Measurements from ENCODE around the gene AFF2. TPM values are rescaled to one million over a fixed set of nuclear protein-coding genes. Genes with fewer than 3 reads are reported as not detected.

The AFF2 gene
- total and polyA plus RNA-seq, 8 donors: 0.10 to 84.0 (median 0.72) TPM; not detected in 3

DNA sequence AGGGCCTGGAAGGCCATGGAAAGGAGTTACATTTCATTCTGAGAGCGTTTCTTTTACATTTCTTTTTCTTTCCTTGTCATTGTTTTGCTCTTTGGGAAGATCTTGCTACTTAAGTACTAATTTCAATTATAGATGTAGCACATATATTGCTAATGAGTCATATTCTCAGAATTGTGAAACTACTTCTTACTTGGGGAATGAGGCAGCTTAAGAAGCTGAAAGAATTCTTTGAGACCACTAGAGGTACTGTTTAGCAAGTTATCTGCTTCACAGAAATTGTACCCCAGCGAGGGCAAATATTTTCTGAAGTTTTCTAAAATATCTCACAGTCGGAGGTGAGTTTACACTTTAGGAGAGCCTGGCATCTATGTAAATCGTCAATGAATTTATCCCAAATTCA, 100.6 kb downstream of the AFF2 start:
- Histone ChIP-seq H3K4me1 (no peaks in the 10 kb centered on the region), H3K27me3 (no peaks in the 10 kb centered on the region), H3K27ac (no peak overlapping the region), H3K9me3 (no peaks in the 10 kb centered on the region), H3K4me3 (no peak overlapping the region), H3K36me3 (no peaks in the 10 kb centered on the region)
- TF ChIP-seq POLR2A (IDR thresholded peaks at IDR 0.05) (no peak), EP300 (IDR thresholded peaks at IDR 0.05) (no peak), POLR2AphosphoS5 (IDR thresholded peaks at IDR 0.05) (no peak)
- TF ChIP-seq, protein P1, sequence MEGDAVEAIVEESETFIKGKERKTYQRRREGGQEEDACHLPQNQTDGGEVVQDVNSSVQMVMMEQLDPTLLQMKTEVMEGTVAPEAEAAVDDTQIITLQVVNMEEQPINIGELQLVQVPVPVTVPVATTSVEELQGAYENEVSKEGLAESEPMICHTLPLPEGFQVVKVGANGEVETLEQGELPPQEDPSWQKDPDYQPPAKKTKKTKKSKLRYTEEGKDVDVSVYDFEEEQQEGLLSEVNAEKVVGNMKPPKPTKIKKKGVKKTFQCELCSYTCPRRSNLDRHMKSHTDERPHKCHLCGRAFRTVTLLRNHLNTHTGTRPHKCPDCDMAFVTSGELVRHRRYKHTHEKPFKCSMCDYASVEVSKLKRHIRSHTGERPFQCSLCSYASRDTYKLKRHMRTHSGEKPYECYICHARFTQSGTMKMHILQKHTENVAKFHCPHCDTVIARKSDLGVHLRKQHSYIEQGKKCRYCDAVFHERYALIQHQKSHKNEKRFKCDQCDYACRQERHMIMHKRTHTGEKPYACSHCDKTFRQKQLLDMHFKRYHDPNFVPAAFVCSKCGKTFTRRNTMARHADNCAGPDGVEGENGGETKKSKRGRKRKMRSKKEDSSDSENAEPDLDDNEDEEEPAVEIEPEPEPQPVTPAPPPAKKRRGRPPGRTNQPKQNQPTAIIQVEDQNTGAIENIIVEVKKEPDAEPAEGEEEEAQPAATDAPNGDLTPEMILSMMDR (IDR thresholded peaks at IDR 0.05): no peak
- intact Hi-C loops (cut with DNase I; ENCODE audit: low total_unique reads): no loop called here
- DNase-seq: no peak
- 51 to 82% (median 72%) methylated on average over 4 of the region's 4 CpGs for WGBS, 5 donors

DNA sequence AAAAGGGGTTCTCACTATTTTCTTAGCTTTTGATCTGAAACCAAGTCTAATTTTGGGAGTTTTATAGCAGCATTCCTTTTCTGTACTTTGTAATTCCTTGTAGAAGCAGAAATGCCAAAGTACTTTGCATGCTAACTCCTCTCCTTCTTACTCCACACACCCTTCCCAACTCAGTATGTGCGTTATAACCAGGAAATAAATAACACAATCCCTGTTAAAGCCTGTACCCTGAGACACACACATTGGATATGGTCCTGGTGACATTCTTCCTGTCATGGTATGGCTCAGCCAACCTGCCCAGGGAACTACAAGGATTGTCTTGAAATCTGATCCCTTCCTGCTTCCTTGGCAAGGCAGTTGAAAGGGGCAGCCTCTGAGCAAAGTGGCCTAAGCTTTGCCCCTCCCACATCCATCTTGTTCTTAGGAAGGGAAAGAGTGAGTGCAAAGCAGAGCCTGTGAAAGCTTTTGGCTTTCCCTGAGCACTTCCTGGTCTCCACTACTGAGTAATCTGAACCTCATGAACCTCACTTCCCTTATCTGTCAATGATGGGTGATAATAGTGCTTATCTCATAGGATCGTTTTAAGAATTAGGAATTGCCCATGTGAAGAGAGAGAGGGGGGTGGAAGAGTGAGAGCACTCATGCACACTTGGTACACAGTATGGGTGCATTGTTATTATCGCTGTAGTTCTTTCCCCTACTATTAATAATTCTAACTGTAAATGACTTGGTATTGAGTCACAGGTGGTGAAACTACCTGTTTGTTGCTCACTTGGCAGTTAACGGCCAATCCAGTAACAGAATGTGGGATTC, 109.3 kb downstream of the AFF2 start:
- TF ChIP-seq, protein P1 (IDR thresholded peaks at IDR 0.05): no peak
- TF ChIP-seq POLR2AphosphoS5 (IDR thresholded peaks at IDR 0.05) (no peak), POLR2A (IDR thresholded peaks at IDR 0.05) (no peak), EP300 (IDR thresholded peaks at IDR 0.05) (no peak)
- Histone ChIP-seq H3K9me3 (no peaks in the 10 kb centered on the region), H3K4me1 (no peaks in the 10 kb centered on the region), H3K36me3 (no peaks in the 10 kb centered on the region), H3K27me3 (no peaks in the 10 kb centered on the region), H3K27ac (no peak overlapping the region), H3K4me3 (no peak overlapping the region)
- 45 to 59% (median 51%) methylated on average over 4 of the region's 4 CpGs for WGBS, 5 donors
- intact Hi-C loops (cut with DNase I; ENCODE audit: low total_unique reads): no loop called here
- peak in 1 of 2 donors; percentile 15 for DNase-seq

DNA sequence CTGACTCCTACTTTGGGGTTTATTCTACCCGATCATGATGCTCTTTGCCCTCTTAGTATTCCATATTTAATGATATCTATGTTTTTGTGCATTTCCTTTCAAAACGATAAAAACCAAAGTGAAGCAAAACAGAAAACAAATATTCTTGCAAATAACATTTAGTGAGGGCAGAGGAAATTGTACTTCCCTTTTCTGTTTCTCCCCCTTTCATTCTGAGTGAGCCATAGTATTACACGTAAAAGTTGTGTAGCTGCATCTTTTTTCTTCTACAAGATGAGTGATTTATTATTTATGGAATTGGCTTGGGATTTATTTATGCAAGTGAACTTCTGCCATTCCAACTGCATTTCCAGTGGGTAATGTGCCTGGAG, 109.9 kb downstream of the AFF2 start:
- H3K27me3 ChIP-seq: no peaks in the 10 kb centered on the region
- no peak overlapping the region for H3K27ac ChIP-seq
- DNase-seq: no peak
- H3K4me3 ChIP-seq: no peak overlapping the region
- intact Hi-C loops (cut with DNase I; ENCODE audit: low total_unique reads): no loop called here
- no peaks in the 10 kb centered on the region for H3K4me1 ChIP-seq
- WGBS, 5 donors: 58 to 80% (median 64%) methylated on average over 3 of the region's 3 CpGs
- H3K36me3 ChIP-seq: no peaks in the 10 kb centered on the region
- no peaks in the 10 kb centered on the region for H3K9me3 ChIP-seq
- no peak for TF ChIP-seq POLR2AphosphoS5 (IDR thresholded peaks at IDR 0.05)
- TF ChIP-seq POLR2A (IDR thresholded peaks at IDR 0.05): no peak
- TF ChIP-seq EP300 (IDR thresholded peaks at IDR 0.05): no peak
- TF ChIP-seq, protein P1 (IDR thresholded peaks at IDR 0.05): no peak

DNA sequence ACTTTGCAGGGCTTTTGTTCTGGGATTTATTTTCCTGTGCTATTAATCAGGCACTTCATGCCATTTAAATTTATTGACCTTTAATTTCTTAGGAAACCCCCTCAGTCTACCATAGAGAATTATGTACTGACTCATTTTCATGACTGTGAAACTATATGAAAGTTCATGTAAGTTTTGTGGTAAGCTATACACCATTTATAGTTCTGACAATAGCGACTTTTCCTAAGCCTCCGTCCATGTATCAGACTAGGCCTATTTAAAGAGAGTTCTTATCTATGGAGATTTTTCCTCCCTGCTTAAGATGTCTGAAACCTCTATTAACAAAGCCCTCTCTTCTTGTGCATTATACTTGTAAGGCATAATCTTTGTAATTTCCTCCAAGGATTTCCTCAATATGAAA, 111.6 kb downstream of the AFF2 start:
- Histone ChIP-seq H3K4me1 (no peaks in the 10 kb centered on the region), H3K36me3 (no peaks in the 10 kb centered on the region), H3K4me3 (no peak overlapping the region), H3K27ac (no peak overlapping the region), H3K9me3 (no peaks in the 10 kb centered on the region), H3K27me3 (no peaks in the 10 kb centered on the region)
- DNase-seq: no peak
- TF ChIP-seq EP300 (IDR thresholded peaks at IDR 0.05): no peak
- TF ChIP-seq POLR2AphosphoS5 (IDR thresholded peaks at IDR 0.05): no peak
- TF ChIP-seq, protein P1 (IDR thresholded peaks at IDR 0.05): no peak
- no peak for TF ChIP-seq POLR2A (IDR thresholded peaks at IDR 0.05)
- intact Hi-C loops (cut with DNase I; ENCODE audit: low total_unique reads): no loop called here
- 33 to 63% (median 39%) methylated on average over 2 of the region's 2 CpGs for WGBS, 5 donors
